Measurements from ENCODE around the gene ABCC4. TPM values are rescaled to one million over a fixed set of nuclear protein-coding genes. Genes with fewer than 3 reads are reported as not detected.

Gene ABCC4
- total and polyA plus RNA-seq, 2 donors (not counting 1 experiment from before 2014, with no cell fraction given) = 35.2 to 98.8 TPM

DNA sequence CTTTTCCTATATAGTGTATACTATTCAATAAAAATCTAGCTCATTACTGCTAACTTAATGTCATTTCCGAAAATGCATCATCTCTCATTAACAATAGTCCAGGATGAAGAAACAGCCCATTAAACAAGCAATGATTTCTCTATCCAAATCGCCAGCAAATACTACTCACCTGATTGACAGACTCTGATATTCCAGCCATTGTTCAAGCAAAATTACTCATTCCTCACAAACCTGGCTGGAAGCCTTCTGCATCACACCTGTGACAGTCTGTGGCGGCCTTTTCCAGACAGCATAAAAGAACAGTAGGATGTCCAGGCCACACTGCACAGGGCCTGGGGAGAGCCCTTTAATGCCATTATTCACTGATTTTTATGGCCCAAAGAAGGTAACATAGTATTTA, 115.9 kb downstream of the ABCC4 start:
- no peak overlapping the region for H3K4me2 ChIP-seq (ENCODE audit: extremely low read depth, insufficient read depth, low read length)
- no peaks in the 10 kb centered on the region for H3K79me2 ChIP-seq (ENCODE audit: control insufficient read depth, insufficient read depth, low read length)
- no peak for TF ChIP-seq EZH2 (IDR thresholded peaks at IDR 0.05; ENCODE audit: low read length, missing control alignments)
- TF ChIP-seq, protein P1, sequence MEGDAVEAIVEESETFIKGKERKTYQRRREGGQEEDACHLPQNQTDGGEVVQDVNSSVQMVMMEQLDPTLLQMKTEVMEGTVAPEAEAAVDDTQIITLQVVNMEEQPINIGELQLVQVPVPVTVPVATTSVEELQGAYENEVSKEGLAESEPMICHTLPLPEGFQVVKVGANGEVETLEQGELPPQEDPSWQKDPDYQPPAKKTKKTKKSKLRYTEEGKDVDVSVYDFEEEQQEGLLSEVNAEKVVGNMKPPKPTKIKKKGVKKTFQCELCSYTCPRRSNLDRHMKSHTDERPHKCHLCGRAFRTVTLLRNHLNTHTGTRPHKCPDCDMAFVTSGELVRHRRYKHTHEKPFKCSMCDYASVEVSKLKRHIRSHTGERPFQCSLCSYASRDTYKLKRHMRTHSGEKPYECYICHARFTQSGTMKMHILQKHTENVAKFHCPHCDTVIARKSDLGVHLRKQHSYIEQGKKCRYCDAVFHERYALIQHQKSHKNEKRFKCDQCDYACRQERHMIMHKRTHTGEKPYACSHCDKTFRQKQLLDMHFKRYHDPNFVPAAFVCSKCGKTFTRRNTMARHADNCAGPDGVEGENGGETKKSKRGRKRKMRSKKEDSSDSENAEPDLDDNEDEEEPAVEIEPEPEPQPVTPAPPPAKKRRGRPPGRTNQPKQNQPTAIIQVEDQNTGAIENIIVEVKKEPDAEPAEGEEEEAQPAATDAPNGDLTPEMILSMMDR (conservative IDR thresholded peaks at IDR 0.05 in 1 of 2, IDR thresholded peaks at IDR 0.05 in 1 of 2; ENCODE audit: low read depth in 1 of 2, low read length in 2 of 2) = no peak
- H3K27ac ChIP-seq (ENCODE audit: insufficient read depth, low read length) = no peak overlapping the region
- no peaks in the 10 kb centered on the region for H3K4me1 ChIP-seq (ENCODE audit: control insufficient read depth, extremely low read depth, insufficient read depth, low read length)
- no peak overlapping the region for H2AFZ ChIP-seq (ENCODE audit: low read length)
- no peaks in the 10 kb centered on the region for H3K27me3 ChIP-seq (ENCODE audit: control insufficient read depth, insufficient read depth, low read length)
- peaks cover 3% of the 10 kb centered on the region for H3K36me3 ChIP-seq (ENCODE audit: control insufficient read depth, insufficient read depth, low read length)
- no peak overlapping the region for H3K4me3 ChIP-seq (replicated peaks in 1 of 4; ENCODE audit: control extremely low read depth in 1 of 4, insufficient read depth in 1 of 4, low read depth in 3 of 4, low read length in 4 of 4)
- no peak overlapping the region for H3K9ac ChIP-seq (ENCODE audit: insufficient read depth, low read length)
- H3K9me3 ChIP-seq (ENCODE audit: control insufficient read depth, insufficient read depth, low read depth, low read length) = no peaks in the 10 kb centered on the region
- no peak for DNase-seq (ENCODE audit: low read depth in 2 of 2)
- no peaks in the 10 kb centered on the region for H4K20me1 ChIP-seq (ENCODE audit: control insufficient read depth, extremely low read depth, insufficient read depth, low read length)

DNA sequence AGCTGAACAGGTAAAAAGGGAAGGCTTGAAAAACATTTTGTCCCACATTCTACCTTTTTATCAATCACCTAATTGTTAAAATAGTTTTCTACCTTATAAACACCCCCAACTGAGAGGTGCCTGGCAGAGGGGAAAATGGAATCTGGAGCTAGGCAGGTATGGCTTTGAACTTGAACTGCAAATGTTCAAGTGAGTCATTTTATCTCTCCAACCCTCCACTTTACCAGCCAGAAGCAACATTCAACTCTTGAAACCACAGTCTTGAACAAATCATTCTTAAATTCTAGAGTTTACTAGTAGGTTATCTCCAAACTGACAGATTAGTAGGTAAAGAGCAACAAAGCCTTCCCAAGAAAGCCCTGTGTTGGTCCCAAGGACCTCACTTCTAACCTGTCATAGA, 116.9 kb downstream of the ABCC4 start:
- TF ChIP-seq, protein P1 (conservative IDR thresholded peaks at IDR 0.05 in 1 of 2, IDR thresholded peaks at IDR 0.05 in 1 of 2; ENCODE audit: low read depth in 1 of 2, low read length in 2 of 2) = no peak
- no peak for TF ChIP-seq EZH2 (IDR thresholded peaks at IDR 0.05; ENCODE audit: low read length, missing control alignments)
- H3K36me3 ChIP-seq (ENCODE audit: control insufficient read depth, insufficient read depth, low read length) = peaks cover 3% of the 10 kb centered on the region
- no peak overlapping the region for H3K4me3 ChIP-seq (replicated peaks in 1 of 4; ENCODE audit: control extremely low read depth in 1 of 4, insufficient read depth in 1 of 4, low read depth in 3 of 4, low read length in 4 of 4)
- no peaks in the 10 kb centered on the region for H4K20me1 ChIP-seq (ENCODE audit: control insufficient read depth, extremely low read depth, insufficient read depth, low read length)
- no peaks in the 10 kb centered on the region for H3K9me3 ChIP-seq (ENCODE audit: control insufficient read depth, insufficient read depth, low read depth, low read length)
- H3K9ac ChIP-seq (ENCODE audit: insufficient read depth, low read length) = no peak overlapping the region
- H3K4me1 ChIP-seq (ENCODE audit: control insufficient read depth, extremely low read depth, insufficient read depth, low read length) = no peaks in the 10 kb centered on the region
- no peaks in the 10 kb centered on the region for H3K79me2 ChIP-seq (ENCODE audit: control insufficient read depth, insufficient read depth, low read length)
- H3K27ac ChIP-seq (ENCODE audit: insufficient read depth, low read length) = no peak overlapping the region
- no peak for DNase-seq (ENCODE audit: low read depth in 2 of 2)
- no peak overlapping the region for H3K4me2 ChIP-seq (ENCODE audit: extremely low read depth, insufficient read depth, low read length)
- H2AFZ ChIP-seq (ENCODE audit: low read length) = no peak overlapping the region
- no peaks in the 10 kb centered on the region for H3K27me3 ChIP-seq (ENCODE audit: control insufficient read depth, insufficient read depth, low read length)

- Histone ChIP-seq H3K27ac (ENCODE audit: insufficient read depth, low read length) (no peak overlapping the region), H3K79me2 (ENCODE audit: control insufficient read depth, insufficient read depth, low read length) (no peaks in the 10 kb centered on the region)
These were observed 118.5 kb downstream of the ABCC4 start for GRCh38 chr13:95182570-95183265.

More at GRCh38 chr13:95182570-95183265, 118.5 kb downstream of the ABCC4 start:
- H3K27me3 ChIP-seq (ENCODE audit: control insufficient read depth, insufficient read depth, low read length) = no peaks in the 10 kb centered on the region
- no peaks in the 10 kb centered on the region for H4K20me1 ChIP-seq (ENCODE audit: control insufficient read depth, extremely low read depth, insufficient read depth, low read length)
- no peaks in the 10 kb centered on the region for H3K4me1 ChIP-seq (ENCODE audit: control insufficient read depth, extremely low read depth, insufficient read depth, low read length)
- DNase-seq (ENCODE audit: low read depth in 2 of 2) = no peak
- no peak overlapping the region for H3K4me2 ChIP-seq (ENCODE audit: extremely low read depth, insufficient read depth, low read length)
- TF ChIP-seq EZH2 (IDR thresholded peaks at IDR 0.05; ENCODE audit: low read length, missing control alignments) = no peak
- TF ChIP-seq, protein P1 (conservative IDR thresholded peaks at IDR 0.05 in 1 of 2, IDR thresholded peaks at IDR 0.05 in 1 of 2; ENCODE audit: low read depth in 1 of 2, low read length in 2 of 2) = no peak
- H3K36me3 ChIP-seq (ENCODE audit: control insufficient read depth, insufficient read depth, low read length) = peaks cover 3% of the 10 kb centered on the region
- no peak overlapping the region for H3K4me3 ChIP-seq (replicated peaks in 1 of 4; ENCODE audit: control extremely low read depth in 1 of 4, insufficient read depth in 1 of 4, low read depth in 3 of 4, low read length in 4 of 4)
- no peaks in the 10 kb centered on the region for H3K9me3 ChIP-seq (ENCODE audit: control insufficient read depth, insufficient read depth, low read depth, low read length)
- no peak overlapping the region for H2AFZ ChIP-seq (ENCODE audit: low read length)
- no peak overlapping the region for H3K9ac ChIP-seq (ENCODE audit: insufficient read depth, low read length)
